AG04449 (cell line): ENCODE data around the gene YDJC.
"Not testable (repeated sequence)": the region's sequence is repeated elsewhere in the genome, so short reads cannot be mapped to it uniquely, and the experiment has no call there.

ENCODE experiments used
- CTCF ChIA-PET: fragments of 350-600 bp; formaldehyde crosslinking; extraction: SDS; loops from one replicate; lab custom pipeline; 2021; ENCODE audit warnings: antibody characterized with exemption; lab: Yijun Ruan, JAX
- POLR2A ChIA-PET: fragments of 400-600, 350-600 bp; formaldehyde crosslinking; extraction: SDS; loops from one replicate; lab custom pipeline; 2020; ENCODE audit warnings: antibody characterized with exemption, inconsistent platforms; lab: Yijun Ruan, JAX
- DNase-seq: peaks from one replicate; pipeline ENCODE4 v3.0.0-alpha.2; 2010; ENCODE audit warnings: low read depth, low spot score
- H3K4me3 ChIP-seq: 2 replicates; pipeline ENCODE4 v1.5.1; 2011; ENCODE audit warnings: low read depth, mild to moderate bottlenecking, control low read depth, low read length
- CTCF ChIP-seq: IDR thresholded peaks from one replicate; pipeline ENCODE4 v1.5.1; 2011; ENCODE audit warnings: mild to moderate bottlenecking, moderate library complexity, low read length, control low read depth, inconsistent platforms; ENCODE audit not compliant: insufficient read depth; ENCODE audit errors: missing control alignments

YDJC gene

GRCh38 chr22:21602579-21602978 lies 27.2 kb downstream of the YDJC start:
- POLR2A ChIA-PET = interaction anchor here (0.6 kb wide), 1 partner anchor 8 kb away, joined by 4 read pairs; no protein-coding TSS in a partner anchor
- no peak overlapping the region for H3K4me3 ChIP-seq
- no peak for DNase-seq
- TF ChIP-seq CTCF = no peak
- CTCF ChIA-PET = interaction anchor here (1.2 to 1.8 kb wide), 3 partner anchors 10 to 27 kb away, joined by 3 to 9 read pairs (median 4); partner anchors contain the start of gene YDJC

GRCh38 chr22:21599053-21599893 lies 30.5 kb downstream of the YDJC start:
- ChIA-PET POLR2A (no interaction called here), CTCF (interaction anchor here (0.9 to 1.8 kb wide), 2 partner anchors 30 to 47 kb away, joined by 3 to 7 read pairs; partner anchors contain the start of gene YDJC)
- H3K4me3 ChIP-seq = no peak overlapping the region
- DNase-seq = no peak
- TF ChIP-seq CTCF = no peak

GRCh38 chr22:21598302-21598701 lies 31.5 kb downstream of the YDJC start:
- no peak for TF ChIP-seq CTCF
- CTCF ChIA-PET = interaction anchor here (0.9 to 1.8 kb wide), 2 partner anchors 31 to 48 kb away, joined by 3 to 7 read pairs; partner anchors contain the start of gene YDJC
- POLR2A ChIA-PET = no interaction called here
- no peak overlapping the region for H3K4me3 ChIP-seq
- no peak for DNase-seq

GRCh38 chr22:21596356-21597135 lies 33.3 kb downstream of the YDJC start:
- DNase-seq, H3K4me3 ChIP-seq, POLR2A ChIA-PET: not testable (repeated sequence)
- CTCF ChIA-PET = interaction anchor here (1.0 kb wide), 1 partner anchor 11 kb away, joined by 3 read pairs; no protein-coding TSS in a partner anchor

- CTCF ChIA-PET = interaction anchor here (2.3 kb wide), 1 partner anchor 11 kb away, joined by 6 read pairs; no protein-coding TSS in a partner anchor
- no peak overlapping the region for H3K4me3 ChIP-seq
- no peak for DNase-seq
- no peak for TF ChIP-seq CTCF
- POLR2A ChIA-PET = interaction anchor here (0.6 to 0.7 kb wide), 2 partner anchors 10 to 27 kb away, joined by 3 read pairs; partner anchors contain the start of gene UBE2L3
These were observed 34.9 kb downstream of the YDJC start for GRCh38 chr22:21594865-21595452.
